Measurements from ENCODE around the gene VIL1.

The VIL1 gene

GRCh38 chr2:218392891-218393462, 25.9 kb upstream of the VIL1 start:
- ChIA-PET CTCF (interaction anchor here (1.1 to 6.5 kb wide), 10 partner anchors 8 to 120 kb away, joined by 3 to 83 read pairs (median 8); partner anchors contain the start of genes AAMP, PNKD and TMBIM1), POLR2A (interaction anchor here (1.2 kb wide), 1 partner anchor 123 kb away, joined by 4 read pairs; the partner anchor contains the start of genes AAMP and PNKD)
- no peak overlapping the region for H3K4me3 ChIP-seq (ENCODE audit: low read depth, low read length)
- no peak for DNase-seq (ENCODE audit: low read depth, low spot score)
- TF ChIP-seq CTCF (IDR thresholded peaks at IDR 0.05; ENCODE audit: insufficient read depth, low read length, missing control alignments): no peak

GRCh38 chr2:218393750-218394290, 25.1 kb upstream of the VIL1 start:
- TF ChIP-seq CTCF (IDR thresholded peaks at IDR 0.05; ENCODE audit: insufficient read depth, low read length, missing control alignments): no peak
- no peak overlapping the region for H3K4me3 ChIP-seq (ENCODE audit: low read depth, low read length)
- ChIA-PET POLR2A (interaction anchor here (1.2 kb wide), 1 partner anchor 124 kb away, joined by 4 read pairs; the partner anchor contains the start of genes AAMP and PNKD), CTCF (interaction anchor here (0.8 to 6.5 kb wide), 11 partner anchors 9 to 120 kb away, joined by 3 to 83 read pairs (median 5); partner anchors contain the start of genes AAMP, PNKD and TMBIM1)
- DNase-seq (ENCODE audit: low read depth, low spot score): no peak

GRCh38 chr2:218394298-218395089, 24.4 kb upstream of the VIL1 start:
- DNase-seq (ENCODE audit: low read depth, low spot score): no peak
- no peak overlapping the region for H3K4me3 ChIP-seq (ENCODE audit: low read depth, low read length)
- TF ChIP-seq CTCF (IDR thresholded peaks at IDR 0.05; ENCODE audit: insufficient read depth, low read length, missing control alignments): no peak
- ChIA-PET CTCF (interaction anchor here (0.8 to 6.5 kb wide), 18 partner anchors 10 to 121 kb away, joined by 3 to 83 read pairs (median 6); partner anchors contain the start of genes AAMP, CATIP, PNKD and TMBIM1), POLR2A (interaction anchor here (1.2 kb wide), 1 partner anchor 124 kb away, joined by 4 read pairs; the partner anchor contains the start of genes AAMP and PNKD)

- H3K4me3 ChIP-seq (ENCODE audit: low read depth, low read length): no peak overlapping the region
- no peak for TF ChIP-seq CTCF (IDR thresholded peaks at IDR 0.05; ENCODE audit: insufficient read depth, low read length, missing control alignments)
- CTCF ChIA-PET: interaction anchor here (0.8 to 6.5 kb wide), 12 partner anchors 10 to 122 kb away, joined by 3 to 83 read pairs (median 13); partner anchors contain the start of genes AAMP, CATIP, PNKD and TMBIM1
- POLR2A ChIA-PET: no interaction called here
- DNase-seq (ENCODE audit: low read depth, low spot score): no peak
Measured at GRCh38 chr2:218395090-218395444, 23.9 kb upstream of the VIL1 start.

GRCh38 chr2:218395456-218395825, 23.5 kb upstream of the VIL1 start:
- no peak for DNase-seq (ENCODE audit: low read depth, low spot score)
- H3K4me3 ChIP-seq (ENCODE audit: low read depth, low read length): peak overlapping the region; percentile 46
- TF ChIP-seq CTCF (IDR thresholded peaks at IDR 0.05; ENCODE audit: insufficient read depth, low read length, missing control alignments): no peak
- CTCF ChIA-PET: interaction anchor here (0.8 to 6.5 kb wide), 15 partner anchors 10 to 176 kb away, joined by 3 to 83 read pairs (median 8); partner anchors contain the start of genes AAMP, CATIP, PNKD and TMBIM1
- POLR2A ChIA-PET: interaction anchor here (1.7 to 2.0 kb wide), 2 partner anchors 11 to 124 kb away, joined by 6 to 11 read pairs; no protein-coding TSS in a partner anchor
